Measurements from ENCODE around the gene TCP11L2. TPM values are rescaled to one million over a fixed set of nuclear protein-coding genes. Genes with fewer than 3 reads are reported as not detected.

Gene TCP11L2
- total and polyA plus RNA-seq, 3 donors from 2014 or later, result 15.8 to 33.9 (median 31.0) TPM

DNA sequence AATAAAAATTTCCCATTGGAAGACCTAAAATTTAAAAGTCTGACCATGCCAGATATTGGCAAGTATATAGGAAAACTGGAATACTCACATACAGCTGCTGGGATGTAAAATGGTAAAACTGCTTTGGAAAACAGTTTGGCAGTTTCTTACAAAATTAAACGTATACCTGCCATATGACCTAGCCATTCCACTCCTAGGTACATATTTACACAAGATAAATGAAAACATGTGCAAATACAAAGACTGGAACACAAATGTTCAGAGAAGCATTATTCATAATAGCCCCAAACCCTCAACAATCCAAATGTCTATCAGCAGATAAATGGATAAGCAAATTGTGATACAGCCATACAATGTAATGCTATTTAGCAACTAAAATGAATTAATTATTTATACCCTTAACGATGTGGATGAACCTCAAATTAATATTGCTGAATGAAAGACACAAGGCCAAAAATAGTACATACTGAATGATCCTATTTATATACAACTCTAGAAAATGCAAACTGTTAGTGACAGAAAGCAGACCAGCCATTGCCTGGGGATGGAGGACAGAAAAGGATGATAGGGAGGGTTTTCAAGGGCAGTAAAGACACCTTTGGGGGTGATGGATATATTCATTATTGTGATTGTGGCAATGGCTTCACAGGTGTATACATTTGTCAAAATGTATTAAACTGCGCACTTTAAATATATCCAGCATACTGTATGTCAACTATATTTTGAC lies 21.3 kb upstream of the TCP11L2 start:
- no peak for DNase-seq
- Histone ChIP-seq H3K4me3 (no peak overlapping the region), H3K4me1 (no peaks in the 10 kb centered on the region), H3K9me3 (no peaks in the 10 kb centered on the region), H3K27ac (no peak overlapping the region), H3K27me3 (no peaks in the 10 kb centered on the region), H3K36me3 (ENCODE audit: low read depth, missing control alignments) (no peaks in the 10 kb centered on the region)
- intact Hi-C loops (cut with DNase I; ENCODE audit: low total_unique reads), result no loop called here
- 83 to 88% methylated on average over 3 of the region's 3 CpGs for WGBS, 2 donors
- TF ChIP-seq POLR2A (IDR thresholded peaks at IDR 0.05), result no peak
- TF ChIP-seq, protein P1, sequence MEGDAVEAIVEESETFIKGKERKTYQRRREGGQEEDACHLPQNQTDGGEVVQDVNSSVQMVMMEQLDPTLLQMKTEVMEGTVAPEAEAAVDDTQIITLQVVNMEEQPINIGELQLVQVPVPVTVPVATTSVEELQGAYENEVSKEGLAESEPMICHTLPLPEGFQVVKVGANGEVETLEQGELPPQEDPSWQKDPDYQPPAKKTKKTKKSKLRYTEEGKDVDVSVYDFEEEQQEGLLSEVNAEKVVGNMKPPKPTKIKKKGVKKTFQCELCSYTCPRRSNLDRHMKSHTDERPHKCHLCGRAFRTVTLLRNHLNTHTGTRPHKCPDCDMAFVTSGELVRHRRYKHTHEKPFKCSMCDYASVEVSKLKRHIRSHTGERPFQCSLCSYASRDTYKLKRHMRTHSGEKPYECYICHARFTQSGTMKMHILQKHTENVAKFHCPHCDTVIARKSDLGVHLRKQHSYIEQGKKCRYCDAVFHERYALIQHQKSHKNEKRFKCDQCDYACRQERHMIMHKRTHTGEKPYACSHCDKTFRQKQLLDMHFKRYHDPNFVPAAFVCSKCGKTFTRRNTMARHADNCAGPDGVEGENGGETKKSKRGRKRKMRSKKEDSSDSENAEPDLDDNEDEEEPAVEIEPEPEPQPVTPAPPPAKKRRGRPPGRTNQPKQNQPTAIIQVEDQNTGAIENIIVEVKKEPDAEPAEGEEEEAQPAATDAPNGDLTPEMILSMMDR (IDR thresholded peaks at IDR 0.05), result no peak

DNA sequence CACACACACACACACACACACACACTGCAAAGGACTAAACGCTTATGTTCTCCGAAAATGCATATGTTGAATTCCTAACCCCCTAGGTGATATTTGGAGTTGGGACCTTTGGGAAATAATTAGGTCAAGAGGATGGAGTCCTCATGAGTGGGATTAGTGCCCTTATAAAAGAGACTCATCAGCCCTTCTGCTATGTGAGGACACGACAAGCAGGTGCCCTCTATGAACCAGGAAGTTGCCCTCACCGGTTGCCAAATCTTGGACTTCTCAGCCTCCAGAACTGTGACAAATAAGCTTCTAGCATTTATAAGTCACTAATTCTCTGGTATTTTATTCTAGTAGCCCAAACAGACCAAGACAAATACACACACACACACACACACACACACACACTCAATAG lies 20.7 kb upstream of the TCP11L2 start:
- no peak for DNase-seq
- no peaks in the 10 kb centered on the region for H3K36me3 ChIP-seq (ENCODE audit: low read depth, missing control alignments)
- no peaks in the 10 kb centered on the region for H3K9me3 ChIP-seq
- 92 to 93% methylated on average over 4 of the region's 4 CpGs for WGBS, 2 donors
- TF ChIP-seq, protein P1 (IDR thresholded peaks at IDR 0.05), result no peak
- no peak for TF ChIP-seq POLR2A (IDR thresholded peaks at IDR 0.05)
- H3K4me3 ChIP-seq, result no peak overlapping the region
- no peaks in the 10 kb centered on the region for H3K4me1 ChIP-seq
- intact Hi-C loops (cut with DNase I; ENCODE audit: low total_unique reads), result no loop called here
- no peaks in the 10 kb centered on the region for H3K27me3 ChIP-seq
- no peak overlapping the region for H3K27ac ChIP-seq

DNA sequence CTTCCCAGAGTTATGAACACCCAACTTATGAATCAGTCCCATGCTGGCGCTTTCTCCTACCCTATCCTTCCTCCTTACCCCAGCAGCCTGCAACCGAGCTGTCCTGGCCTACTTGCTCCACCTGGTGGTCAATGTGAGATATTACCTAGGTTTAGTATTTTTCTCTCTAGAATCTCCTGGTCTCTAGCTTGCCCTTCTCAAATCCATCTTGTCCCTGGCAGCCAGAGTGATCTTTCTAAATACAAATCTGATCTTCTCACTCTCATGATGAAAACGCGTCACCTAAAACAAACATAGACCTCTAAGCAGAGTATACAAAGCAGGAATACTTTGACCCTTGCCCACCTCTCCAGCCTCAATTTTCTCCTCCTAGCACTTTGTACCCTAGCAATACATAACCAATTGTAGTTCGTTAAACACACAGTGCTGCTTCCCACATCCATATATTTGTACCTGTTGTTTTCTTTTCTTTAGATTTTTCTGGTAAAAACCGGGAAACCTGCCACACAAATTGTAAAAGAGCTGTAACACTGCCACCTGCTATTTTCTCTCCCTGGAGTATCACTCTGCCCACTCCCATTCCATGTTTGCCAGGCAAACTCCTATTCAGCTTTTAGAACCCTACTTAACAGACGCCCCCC lies 20.0 kb upstream of the TCP11L2 start:
- WGBS, 2 donors, result 34 to 46% methylated on average over 7 of the region's 7 CpGs
- H3K27ac ChIP-seq, result no peak overlapping the region
- DNase-seq, result peak; percentile 50
- TF ChIP-seq POLR2A (IDR thresholded peaks at IDR 0.05), result no peak
- TF ChIP-seq, protein P1 (IDR thresholded peaks at IDR 0.05), result peak; percentile 63 to 81 (median 71)
- no peak overlapping the region for H3K4me3 ChIP-seq
- no peaks in the 10 kb centered on the region for H3K36me3 ChIP-seq (ENCODE audit: low read depth, missing control alignments)
- H3K4me1 ChIP-seq, result no peaks in the 10 kb centered on the region
- H3K9me3 ChIP-seq, result no peaks in the 10 kb centered on the region
- intact Hi-C loops (cut with DNase I; ENCODE audit: low total_unique reads), result no loop called here
- no peaks in the 10 kb centered on the region for H3K27me3 ChIP-seq

DNA sequence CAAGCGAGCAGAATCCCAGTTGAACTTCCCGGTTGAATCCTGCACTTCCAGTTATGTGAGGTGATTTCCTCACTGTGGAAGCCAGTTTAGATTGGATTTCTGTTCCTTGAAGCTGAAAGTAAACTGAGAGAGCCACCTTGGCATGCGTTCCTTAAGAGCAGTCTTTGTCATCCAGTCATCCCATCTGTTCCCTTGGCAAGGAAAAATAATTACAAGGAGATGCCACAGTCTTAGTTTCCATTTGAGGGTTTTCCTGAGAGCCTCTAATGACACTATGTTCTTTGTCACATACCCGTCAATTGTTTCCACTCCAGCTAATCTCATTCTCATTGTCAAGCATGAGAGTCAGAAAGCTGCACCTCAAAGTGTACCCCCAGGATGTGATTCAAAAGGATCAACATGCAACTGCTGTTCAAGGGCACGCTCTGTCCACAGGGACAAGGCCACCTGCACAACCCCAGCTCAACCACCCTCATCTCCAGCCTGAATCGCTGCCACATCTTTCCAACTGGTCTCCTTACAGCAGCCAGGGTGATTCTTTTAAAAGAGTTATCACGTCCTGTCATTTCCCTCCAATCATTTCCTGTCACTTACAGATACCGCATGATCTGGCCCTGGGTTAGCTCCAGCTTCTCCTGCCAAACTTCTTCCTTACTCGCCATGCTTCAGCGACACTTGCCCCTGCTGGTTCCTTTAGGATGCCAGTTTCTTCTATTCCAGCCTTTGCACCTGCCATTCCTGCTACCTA lies 18.0 kb upstream of the TCP11L2 start:
- no peaks in the 10 kb centered on the region for H3K27me3 ChIP-seq
- DNase-seq, result no peak
- H3K36me3 ChIP-seq (ENCODE audit: low read depth, missing control alignments), result no peaks in the 10 kb centered on the region
- no peaks in the 10 kb centered on the region for H3K9me3 ChIP-seq
- TF ChIP-seq POLR2A (IDR thresholded peaks at IDR 0.05), result no peak
- TF ChIP-seq, protein P1 (IDR thresholded peaks at IDR 0.05), result no peak
- 61 to 77% methylated on average over 10 of the region's 10 CpGs for WGBS, 2 donors
- H3K4me3 ChIP-seq, result no peak overlapping the region
- no peak overlapping the region for H3K27ac ChIP-seq
- H3K4me1 ChIP-seq, result no peaks in the 10 kb centered on the region
- intact Hi-C loops (cut with DNase I; ENCODE audit: low total_unique reads), result no loop called here

All from testis (tissue), 3 donors.